ELF-1 (cell line): Measurements from ENCODE around the gene MCM9.
A peak's percentile ranks its signal among the peaks of the same experiment; 100 is the strongest.
"Not testable (repeated sequence)": the region's sequence is repeated elsewhere in the genome, so short reads cannot be mapped to it uniquely, and the experiment has no call there.

Experiments
- DNase-seq: peaks from one replicate; pipeline ENCODE4 v3.0.0-alpha.2; 2016; ENCODE audit warnings: low read depth, low spot score

Gene MCM9

GRCh38 chr6:118768904-118769325 is 166.0 kb downstream of the MCM9 start:
- peak; percentile 61 for DNase-seq

- peak; percentile 63 for DNase-seq
Observed at GRCh38 chr6:118768441-118768840, 166.5 kb downstream of the MCM9 start.

GRCh38 chr6:118765316-118765715 is 169.6 kb downstream of the MCM9 start:
- not testable (repeated sequence) for DNase-seq

- DNase-seq = no peak
Observed at GRCh38 chr6:118764766-118765165, 170.2 kb downstream of the MCM9 start.
